Gastroesophageal sphincter (tissue), 3 donors: Measurements from ENCODE around the gene SAMD9.

Experiments used
- POLR2A ChIP-seq, 2 donors: fragments of 450-650 bp; IDR thresholded peaks; one replicate each; pipeline ENCODE4 v1.6.1; 2017; ENCODE audit warnings: antibody characterized with exemption in 2 of 2, mild to moderate bottlenecking in 2 of 2, moderate library complexity in 1 of 2
- POLR2AphosphoS5 ChIP-seq: sonication (generic); formaldehyde crosslinking; IDR thresholded peaks from one replicate; pipeline ENCODE4 v1.6.1; 2017; ENCODE audit warnings: antibody characterized with exemption
- TF ChIP-seq, protein P1 (sequence below), 4 experiments: fragments of 200-600 bp in 2 of 4; fragments of 450-650 bp in 2 of 4; sonication (generic) in 1 of 4; IDR thresholded peaks; one replicate each; pipeline ENCODE4 v1.5.1; 2017 to 2019; ENCODE audit warnings: antibody characterized with exemption in 4 of 4, mild to moderate bottlenecking in 2 of 4, moderate library complexity in 2 of 4

- TF ChIP-seq, protein P1, sequence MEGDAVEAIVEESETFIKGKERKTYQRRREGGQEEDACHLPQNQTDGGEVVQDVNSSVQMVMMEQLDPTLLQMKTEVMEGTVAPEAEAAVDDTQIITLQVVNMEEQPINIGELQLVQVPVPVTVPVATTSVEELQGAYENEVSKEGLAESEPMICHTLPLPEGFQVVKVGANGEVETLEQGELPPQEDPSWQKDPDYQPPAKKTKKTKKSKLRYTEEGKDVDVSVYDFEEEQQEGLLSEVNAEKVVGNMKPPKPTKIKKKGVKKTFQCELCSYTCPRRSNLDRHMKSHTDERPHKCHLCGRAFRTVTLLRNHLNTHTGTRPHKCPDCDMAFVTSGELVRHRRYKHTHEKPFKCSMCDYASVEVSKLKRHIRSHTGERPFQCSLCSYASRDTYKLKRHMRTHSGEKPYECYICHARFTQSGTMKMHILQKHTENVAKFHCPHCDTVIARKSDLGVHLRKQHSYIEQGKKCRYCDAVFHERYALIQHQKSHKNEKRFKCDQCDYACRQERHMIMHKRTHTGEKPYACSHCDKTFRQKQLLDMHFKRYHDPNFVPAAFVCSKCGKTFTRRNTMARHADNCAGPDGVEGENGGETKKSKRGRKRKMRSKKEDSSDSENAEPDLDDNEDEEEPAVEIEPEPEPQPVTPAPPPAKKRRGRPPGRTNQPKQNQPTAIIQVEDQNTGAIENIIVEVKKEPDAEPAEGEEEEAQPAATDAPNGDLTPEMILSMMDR (IDR thresholded peaks at IDR 0.05), result no peak
- no peak for TF ChIP-seq POLR2A (IDR thresholded peaks at IDR 0.05)
- TF ChIP-seq POLR2AphosphoS5, result no peak
These were observed 3.1 kb upstream of the SAMD9 start for GRCh38 chr7:93120592-93121549.
